D341Med (cell line): ENCODE results near the gene KRT72.

Experiments
- DNase-seq: peaks from one replicate; pipeline ENCODE4 v3.0.0; 2012; ENCODE audit warnings: low spot score

KRT72 gene

GRCh38 chr12:52578469-52578868, 22.8 kb downstream of the KRT72 start:
- no peak for DNase-seq

GRCh38 chr12:52577316-52577715, 23.9 kb downstream of the KRT72 start:
- no peak for DNase-seq

- DNase-seq: no peak
Measured at GRCh38 chr12:52575948-52576347, 25.3 kb downstream of the KRT72 start.

GRCh38 chr12:52575256-52575655, 26.0 kb downstream of the KRT72 start:
- no peak for DNase-seq

GRCh38 chr12:52573743-52574142, 27.5 kb downstream of the KRT72 start, which contains the start of gene KRT74:
Gene KRT74 (minus strand): TSS chr12:52573843. CDS start chr12:52573777, 66 bp downstream.
- no peak for DNase-seq

GRCh38 chr12:52573306-52573705, 28.0 kb downstream of the KRT72 start:
- no peak for DNase-seq

- DNase-seq: no peak
Measured at GRCh38 chr12:52570511-52570910, 30.8 kb downstream of the KRT72 start.

GRCh38 chr12:52568111-52568510, 33.2 kb downstream of the KRT72 start:
- no peak for DNase-seq

- no peak for DNase-seq
Measured at GRCh38 chr12:52566847-52567291, 34.4 kb downstream of the KRT72 start.

GRCh38 chr12:52564582-52564981, 36.7 kb downstream of the KRT72 start:
- DNase-seq: no peak

GRCh38 chr12:52561880-52562449, 39.3 kb downstream of the KRT72 start:
- DNase-seq: no peak

- DNase-seq: no peak
Measured at GRCh38 chr12:52559979-52560378, 41.3 kb downstream of the KRT72 start.

GRCh38 chr12:52558781-52559445, 42.4 kb downstream of the KRT72 start:
- DNase-seq: no peak

- no peak for DNase-seq
Measured at GRCh38 chr12:52557476-52557875, 43.8 kb downstream of the KRT72 start.

- no peak for DNase-seq
Measured at GRCh38 chr12:52555577-52555976, 45.7 kb downstream of the KRT72 start.

- no peak for DNase-seq
Measured at GRCh38 chr12:52552681-52553195, 48.5 kb downstream of the KRT72 start, which contains the start of gene KRT71. Gene KRT71 (minus strand): TSS chr12:52553145. CDS start chr12:52553077, 68 bp downstream.

- DNase-seq: no peak
Measured at GRCh38 chr12:52552055-52552454, 49.2 kb downstream of the KRT72 start.

GRCh38 chr12:52551216-52551865, 49.9 kb downstream of the KRT72 start:
- DNase-seq: no peak

- no peak for DNase-seq
Measured at GRCh38 chr12:52546126-52546525, 55.1 kb downstream of the KRT72 start.

- DNase-seq: no peak
Measured at GRCh38 chr12:52543985-52544883, 57.0 kb downstream of the KRT72 start.

GRCh38 chr12:52542785-52543318, 58.4 kb downstream of the KRT72 start:
- DNase-seq: no peak

GRCh38 chr12:52542157-52542556, 59.1 kb downstream of the KRT72 start:
- no peak for DNase-seq
